ENCODE data around the gene AP2S1.
"Not testable (repeated sequence)": the region's sequence is repeated elsewhere in the genome, so short reads cannot be mapped to it uniquely, and the experiment has no call there.

AP2S1 gene

DNA sequence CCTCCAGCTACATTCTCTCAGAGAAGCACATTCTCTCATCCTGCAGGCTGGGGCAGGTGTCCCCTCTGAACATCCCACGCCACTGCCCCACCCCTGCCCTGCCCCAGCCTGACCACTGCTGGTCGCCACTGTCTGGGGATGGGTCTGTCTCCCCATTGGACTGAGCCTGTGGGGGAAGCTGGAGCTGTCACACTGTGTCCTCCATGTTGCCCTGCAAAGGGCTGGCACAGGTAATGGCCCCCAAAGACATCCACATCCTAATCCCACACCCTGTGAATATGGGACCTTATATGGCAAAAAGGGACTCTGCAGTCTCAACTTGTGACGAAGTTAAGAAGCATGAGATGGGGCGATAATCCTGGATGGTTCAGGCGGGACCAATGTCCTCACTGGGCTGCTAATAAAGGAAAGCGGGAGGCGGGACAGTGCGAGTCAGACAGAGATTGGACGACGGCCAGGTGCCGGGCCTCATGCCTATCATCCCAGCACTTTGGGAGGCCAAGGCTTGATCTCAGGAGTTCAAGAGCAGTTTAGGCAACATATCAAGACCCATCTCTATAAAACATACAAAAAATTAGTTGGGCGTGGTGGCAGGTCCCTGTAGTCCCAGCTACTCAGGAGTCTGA, 9.1 kb downstream of the AP2S1 start:
- no peak for DNase-seq (ENCODE audit: low read depth in 3 of 3)

DNA sequence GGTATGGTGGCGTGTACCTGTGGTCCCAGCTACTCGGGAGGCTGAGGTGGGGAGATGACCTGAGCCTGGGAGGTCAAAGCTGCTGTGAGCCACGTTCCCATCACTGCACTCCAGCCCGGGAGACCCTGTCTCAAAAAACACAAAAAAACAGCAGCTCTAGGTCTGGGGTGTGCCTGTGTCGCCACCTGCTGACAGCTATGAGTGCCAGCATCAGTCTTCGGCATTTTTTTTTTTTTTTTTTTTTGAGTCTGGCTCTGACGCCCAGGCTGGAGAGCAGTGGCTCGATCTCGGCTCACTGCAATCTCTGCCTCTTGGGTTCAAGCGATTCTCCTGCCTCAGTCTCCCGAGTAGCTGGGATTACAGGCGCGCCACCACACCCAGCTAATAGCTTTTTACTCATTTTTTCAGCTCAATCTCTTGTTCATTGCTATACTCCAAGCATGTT, 10.1 kb downstream of the AP2S1 start:
- DNase-seq (ENCODE audit: low read depth in 3 of 3): peak in 1 of 3 experiments; percentile 31

DNA sequence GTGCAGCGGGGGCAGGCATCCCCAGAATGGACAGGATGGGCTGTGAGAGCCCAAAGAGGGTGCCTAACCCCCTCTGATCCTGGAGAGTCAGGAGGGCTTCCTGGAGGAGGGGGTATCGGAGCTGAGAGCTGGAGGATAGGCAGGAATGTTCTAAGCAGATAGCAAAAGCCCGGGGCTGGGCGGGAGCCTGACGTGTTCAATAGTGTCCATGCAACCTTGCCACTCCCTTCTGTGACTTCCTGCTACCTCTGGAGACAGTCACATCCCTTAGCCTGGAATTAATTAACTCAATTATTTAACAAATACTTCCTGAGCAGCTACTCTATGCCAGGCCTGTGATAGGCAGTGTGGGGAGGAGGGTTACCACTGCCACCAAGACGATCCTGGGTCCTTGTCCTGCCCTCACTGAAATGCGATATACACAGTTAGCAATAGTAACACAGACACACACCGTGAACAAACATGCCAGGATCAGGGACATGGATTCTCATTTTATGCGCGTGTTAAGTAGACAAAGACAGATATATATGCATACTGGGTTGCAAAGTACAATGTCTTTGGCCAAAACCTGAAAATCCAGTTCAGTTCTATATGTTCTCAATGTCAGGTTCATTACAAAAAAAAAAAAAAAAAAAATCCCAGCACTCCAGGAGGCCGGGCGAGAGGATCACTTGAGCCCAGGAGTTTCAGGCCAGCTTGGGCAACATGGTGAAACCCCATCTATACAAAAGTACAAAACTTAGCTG, 10.7 kb downstream of the AP2S1 start:
- DNase-seq (ENCODE audit: low read depth in 3 of 3): no peak

DNA sequence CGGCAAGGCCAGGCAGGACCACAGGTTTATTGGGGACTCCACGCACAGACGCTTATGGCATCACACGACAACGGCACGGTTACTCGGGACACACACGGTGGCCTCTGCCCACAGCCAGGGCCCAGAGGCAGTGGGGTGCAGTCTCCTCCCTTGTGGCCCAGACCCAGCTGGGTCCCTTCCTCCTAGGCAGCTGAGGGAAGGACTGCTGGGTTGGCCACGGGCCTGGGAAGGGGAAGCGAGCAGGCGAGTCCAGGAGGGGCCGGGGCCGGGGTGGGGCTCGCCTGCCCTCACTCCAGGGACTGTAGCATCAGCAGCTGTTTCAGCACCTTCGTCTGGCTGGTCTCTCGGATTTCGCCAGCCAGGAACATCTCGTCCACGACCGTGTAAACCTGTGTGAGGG, 12.5 kb downstream of the AP2S1 start:
- DNase-seq (ENCODE audit: low read depth in 3 of 3): no peak

DNA sequence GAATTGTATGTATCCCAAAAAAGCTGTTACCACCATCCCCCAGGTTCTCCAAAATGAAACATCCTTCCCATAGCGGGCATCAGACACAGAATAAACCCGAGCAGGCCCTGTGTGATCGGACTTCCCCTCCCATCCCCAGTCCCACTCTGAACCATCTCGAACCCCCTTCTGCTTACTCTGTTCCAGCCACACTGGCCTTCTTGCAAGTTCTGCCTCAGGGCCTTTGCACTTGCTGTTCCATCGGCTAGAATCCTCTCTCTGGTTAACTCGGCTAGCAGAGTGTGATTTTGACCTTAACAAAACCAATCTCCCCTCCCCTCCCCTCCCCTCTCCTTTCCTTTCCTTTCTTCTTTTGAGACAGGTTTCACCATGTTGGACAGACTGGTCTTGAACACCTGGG, 15.7 kb downstream of the AP2S1 start:
- DNase-seq (ENCODE audit: low read depth in 3 of 3): no peak

DNA sequence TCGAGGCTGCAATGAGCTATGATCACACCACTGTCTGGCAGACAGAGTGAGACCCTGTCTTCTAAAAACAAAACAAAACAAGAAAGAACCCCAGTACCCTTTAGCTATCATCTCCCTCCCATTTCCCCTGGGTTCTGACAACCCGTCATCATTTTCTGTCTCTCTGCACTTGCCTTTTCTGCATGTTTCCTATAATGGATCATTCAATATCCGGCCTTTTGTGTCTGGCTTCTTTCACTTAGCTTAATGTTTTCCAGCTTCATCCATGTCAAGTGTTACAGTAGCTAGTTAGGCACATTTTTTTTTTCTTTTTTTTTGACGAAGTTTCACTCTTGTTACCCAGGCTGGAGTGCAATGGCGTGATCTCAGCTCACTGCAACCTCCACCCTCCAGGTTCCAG, 16.5 kb downstream of the AP2S1 start:
- no peak for DNase-seq (ENCODE audit: low read depth in 3 of 3)

DNA sequence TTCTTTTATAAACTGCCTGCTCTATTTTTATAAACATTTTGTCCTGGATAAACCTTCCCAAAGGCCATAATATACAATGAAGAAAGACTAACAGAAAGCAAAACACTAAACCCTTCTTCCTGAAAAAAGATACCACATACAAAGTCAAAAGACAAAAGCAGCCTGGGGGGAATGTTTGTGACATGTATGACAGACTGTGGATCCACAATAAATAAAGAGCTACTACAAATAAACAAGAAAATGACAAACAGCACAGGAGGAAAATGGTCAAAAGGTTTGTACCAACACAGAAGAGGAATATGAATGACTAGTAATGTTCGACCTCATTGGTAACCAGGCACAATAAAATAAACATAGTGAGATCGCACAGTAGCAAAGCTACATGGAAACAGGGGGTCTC, 19.8 kb downstream of the AP2S1 start:
- no peak for DNase-seq (ENCODE audit: low read depth in 3 of 3)

DNA sequence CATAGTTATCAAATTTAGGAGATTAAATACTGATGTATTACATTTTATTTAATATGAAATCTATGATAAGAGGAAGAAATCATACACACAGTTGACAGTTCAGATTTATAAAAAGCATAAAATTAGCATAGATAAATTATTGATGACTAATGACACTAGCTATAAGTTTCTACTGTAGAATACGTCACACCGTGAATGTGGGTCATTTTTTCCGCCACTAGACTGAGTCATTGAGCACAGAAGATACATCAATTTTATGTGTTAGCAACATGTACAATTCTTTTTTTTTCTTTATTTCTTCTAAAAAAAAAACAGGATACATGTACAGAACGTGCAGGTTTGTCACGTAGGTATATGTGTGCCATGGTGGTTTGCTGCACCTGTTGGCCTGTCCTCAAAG, 22.2 kb downstream of the AP2S1 start:
- peak in 2 of 3 experiments; percentile 43 to 55 for DNase-seq (ENCODE audit: low read depth in 3 of 3)

DNA sequence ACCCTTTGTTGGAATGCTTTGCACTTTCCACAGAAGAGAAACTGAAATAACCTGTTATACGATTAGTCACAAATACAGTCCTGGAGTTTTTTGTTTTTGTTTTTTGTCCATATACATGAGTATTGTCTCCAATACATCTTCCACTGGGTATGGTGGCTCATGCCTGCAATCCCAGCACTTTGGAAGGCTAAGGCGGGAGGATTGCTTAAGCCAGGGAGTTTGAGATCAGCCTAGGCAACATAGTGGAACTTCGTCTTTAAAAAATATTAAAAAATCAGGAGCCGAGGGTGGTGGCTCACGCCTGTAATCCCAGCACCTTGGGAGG, 25.0 kb downstream of the AP2S1 start:
- no peak for DNase-seq (ENCODE audit: low read depth in 3 of 3)

DNA sequence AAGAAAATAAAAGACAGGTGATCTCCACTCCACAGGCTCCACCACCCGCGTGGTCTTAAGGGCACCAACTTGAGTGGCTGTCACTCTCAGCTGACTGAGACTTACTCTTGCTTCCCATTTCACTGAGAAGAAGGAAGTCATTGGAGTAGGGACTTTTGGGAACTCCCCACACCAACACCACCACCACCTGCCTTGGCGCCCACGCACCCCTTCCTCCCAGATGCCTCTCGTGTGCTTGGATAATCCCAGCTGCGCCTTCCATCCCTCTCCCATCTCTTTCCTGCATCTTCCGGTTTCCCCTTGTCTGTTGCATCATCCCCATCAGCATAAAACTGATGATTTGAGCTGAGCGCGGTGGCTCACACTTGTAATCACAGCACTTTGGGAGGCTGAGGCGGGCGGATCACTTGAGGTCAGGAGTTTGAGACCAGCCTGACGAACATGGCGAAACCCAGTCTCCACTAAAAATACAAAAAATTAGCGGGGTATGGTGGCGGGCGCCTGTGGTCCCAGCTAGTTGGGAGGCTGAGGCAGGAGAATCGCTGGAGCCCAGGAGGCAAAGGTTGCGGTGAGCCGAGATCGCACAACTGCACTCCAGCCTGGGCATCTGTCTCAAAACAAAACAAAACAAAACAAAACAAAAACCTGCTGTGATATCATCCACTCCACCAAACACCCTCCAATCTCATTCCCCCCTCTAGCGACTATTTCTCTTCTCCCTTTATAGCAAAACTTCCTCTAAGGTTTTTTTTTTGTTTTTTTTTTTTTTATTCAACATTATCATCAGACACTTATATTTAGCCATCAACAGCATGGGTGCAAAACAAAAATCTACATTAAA, 25.5 kb downstream of the AP2S1 start:
- DNase-seq (ENCODE audit: low read depth in 3 of 3): no peak

DNA sequence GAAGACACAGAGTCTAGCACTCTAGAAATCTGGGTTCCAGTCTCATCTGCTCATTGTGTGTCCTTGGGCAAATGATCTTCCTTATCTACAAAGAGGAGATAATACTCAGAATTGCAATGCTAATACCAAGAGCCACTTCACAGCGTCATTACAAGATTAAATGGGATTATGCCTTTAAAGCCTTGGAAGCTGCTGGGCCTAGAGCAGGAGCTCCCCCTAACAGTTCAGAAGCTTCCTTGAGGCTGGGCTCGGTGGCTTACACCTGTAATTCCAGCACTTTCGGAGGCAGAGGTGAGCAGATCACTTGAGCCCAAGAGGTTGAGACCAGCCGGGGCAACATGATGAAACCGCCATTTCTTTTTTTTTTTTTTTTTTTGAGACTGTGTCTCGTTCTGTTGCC, 27.6 kb downstream of the AP2S1 start:
- DNase-seq (ENCODE audit: low read depth in 3 of 3): no peak

DNA sequence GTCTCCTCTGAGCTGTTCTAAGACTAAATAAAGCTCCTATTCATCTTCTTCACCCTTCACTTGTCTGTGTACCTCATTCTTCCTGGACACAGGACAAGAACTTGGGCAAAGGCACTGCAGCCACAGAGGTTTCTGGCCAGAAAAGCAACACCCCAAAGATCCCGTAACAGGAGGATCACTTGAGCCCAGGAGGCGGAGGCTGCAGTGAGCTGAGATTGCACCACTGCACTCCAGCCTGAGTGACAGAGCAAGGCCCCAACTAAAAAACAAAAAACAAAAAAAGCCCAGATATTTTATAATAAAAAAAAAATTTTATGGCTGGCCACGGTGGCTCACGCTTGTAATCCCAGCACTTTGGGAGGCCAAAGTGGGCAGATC, 28.2 kb downstream of the AP2S1 start:
- not testable (repeated sequence) for DNase-seq (ENCODE audit: low read depth in 3 of 3)

DNA sequence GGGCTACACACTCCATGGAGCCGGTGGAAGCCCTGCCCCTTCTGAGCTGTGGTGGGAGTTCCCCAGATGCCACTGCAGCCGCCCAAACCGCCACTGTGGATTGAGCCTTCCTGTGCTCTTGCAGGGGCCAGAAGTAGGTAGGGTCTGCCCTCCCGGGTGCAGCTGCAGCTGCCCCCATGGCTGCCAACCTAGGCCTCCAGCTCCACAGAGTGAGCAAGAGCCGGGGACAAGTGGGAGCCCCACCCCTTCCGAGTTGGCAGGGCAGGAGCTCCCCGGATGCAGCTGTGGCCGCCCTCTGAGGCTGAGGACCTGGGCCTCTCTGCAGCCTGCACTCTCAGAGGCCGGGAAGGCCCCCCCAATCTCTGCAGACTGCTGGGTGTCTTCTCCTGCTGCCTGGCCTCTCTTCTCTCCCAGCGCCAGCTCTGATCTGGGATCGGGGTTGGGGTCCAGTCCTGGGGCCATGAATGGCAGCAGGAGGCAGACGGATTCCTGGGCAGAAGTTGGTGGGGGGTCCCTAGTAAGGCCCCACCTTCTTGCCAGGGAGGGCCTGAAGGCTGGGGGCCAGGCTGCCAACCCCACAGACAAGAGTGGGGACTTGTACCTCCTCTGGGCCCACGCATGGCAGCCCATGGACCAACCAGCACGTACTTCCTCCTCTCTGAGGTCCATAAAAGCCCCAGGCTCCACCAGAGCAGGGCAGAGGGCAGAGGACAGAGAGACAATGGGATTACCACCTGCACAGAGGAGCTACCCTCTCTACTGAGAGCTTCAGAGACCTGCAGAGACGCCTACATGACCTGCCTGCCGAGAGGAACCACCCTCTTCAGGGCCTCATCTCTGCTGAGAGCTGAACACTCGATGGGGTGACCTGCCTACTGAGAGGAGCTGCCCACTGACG, 28.9 kb downstream of the AP2S1 start:
- peak in 1 of 3 experiments; percentile 15 for DNase-seq (ENCODE audit: low read depth in 3 of 3)

DNA sequence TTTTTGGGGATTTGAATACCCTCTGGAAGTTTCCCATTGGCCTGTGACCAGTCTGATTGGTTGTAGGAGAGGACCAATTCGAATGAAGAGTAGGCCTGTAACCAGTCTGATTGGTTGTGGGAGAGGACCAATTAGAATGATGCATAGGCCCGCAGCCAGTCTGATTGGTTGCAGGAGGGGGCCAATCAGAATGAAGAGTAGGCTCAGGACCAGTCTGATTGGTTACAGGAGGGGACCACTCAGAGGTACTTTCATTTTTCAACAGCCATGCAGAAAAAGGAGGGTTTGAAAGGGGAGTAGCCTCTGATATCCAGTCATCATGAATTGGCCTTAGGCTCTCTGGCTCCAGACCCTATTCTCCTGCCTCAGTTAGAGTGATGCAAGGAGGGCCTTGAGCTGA, 31.8 kb downstream of the AP2S1 start:
- no peak for DNase-seq (ENCODE audit: low read depth in 3 of 3)

DNA sequence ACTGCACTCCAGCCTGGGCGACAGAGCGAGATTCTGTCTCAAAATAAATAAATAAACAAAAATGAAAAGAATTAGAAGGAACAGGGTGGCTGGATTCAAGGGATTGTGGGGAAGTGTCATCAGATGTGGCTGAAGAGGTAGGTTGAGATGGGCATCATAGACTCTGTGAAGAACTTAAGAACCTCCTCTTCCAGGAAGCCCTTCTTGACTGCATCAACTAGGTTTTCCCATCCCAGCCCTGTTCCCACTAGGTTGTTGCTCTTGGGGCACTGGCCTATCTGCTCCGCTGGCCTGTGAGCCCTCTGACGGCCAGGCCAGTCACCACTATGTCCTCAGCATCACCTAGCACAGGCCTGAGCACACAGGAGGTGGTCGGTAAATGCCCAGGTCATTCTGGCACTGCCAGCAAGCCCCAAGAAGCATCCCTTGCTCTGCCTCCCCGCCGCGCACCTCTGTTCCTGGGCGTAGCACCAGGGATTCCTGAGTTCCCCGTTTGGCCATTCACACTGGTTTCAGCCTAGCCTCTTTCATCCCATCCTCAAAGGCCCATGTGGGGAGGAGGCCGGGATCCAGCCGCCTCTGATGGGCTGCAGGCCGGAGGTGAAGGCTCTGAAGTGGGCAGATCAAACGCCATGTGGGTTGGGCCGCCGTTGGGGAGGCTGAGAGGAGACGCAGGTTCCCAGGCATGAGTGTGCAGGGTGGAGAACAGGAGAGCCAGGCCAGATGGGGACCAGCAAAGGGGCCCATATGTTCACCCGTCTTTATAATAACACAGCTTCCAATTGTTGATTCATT, 34.6 kb downstream of the AP2S1 start:
- no peak for DNase-seq (ENCODE audit: low read depth in 3 of 3)

DNA sequence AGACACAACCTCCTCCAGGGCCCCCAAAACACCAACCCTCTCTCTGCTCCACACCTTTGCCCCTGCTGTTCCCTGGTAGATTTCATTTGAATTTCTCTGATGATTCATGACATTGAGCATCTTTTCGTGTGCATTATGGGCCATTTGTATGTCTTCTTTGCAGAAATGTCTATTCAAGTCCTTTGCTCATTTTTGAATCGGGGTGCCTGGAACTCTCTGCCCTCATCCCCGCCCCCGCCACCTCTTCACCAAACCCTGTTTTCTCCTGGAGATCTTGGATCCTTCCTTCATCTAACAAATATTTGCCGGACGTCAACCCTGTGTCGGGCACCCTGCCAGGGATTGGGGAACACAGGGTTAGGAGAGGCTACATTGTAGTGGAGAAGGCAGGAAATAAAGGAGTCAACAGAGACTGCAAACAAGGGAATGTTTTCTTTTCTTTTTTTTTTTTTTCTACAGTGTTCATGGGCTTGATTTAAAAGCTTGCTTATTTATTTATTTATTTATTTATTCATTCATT, 36.7 kb downstream of the AP2S1 start:
- no peak for DNase-seq (ENCODE audit: low read depth in 3 of 3)

DNA sequence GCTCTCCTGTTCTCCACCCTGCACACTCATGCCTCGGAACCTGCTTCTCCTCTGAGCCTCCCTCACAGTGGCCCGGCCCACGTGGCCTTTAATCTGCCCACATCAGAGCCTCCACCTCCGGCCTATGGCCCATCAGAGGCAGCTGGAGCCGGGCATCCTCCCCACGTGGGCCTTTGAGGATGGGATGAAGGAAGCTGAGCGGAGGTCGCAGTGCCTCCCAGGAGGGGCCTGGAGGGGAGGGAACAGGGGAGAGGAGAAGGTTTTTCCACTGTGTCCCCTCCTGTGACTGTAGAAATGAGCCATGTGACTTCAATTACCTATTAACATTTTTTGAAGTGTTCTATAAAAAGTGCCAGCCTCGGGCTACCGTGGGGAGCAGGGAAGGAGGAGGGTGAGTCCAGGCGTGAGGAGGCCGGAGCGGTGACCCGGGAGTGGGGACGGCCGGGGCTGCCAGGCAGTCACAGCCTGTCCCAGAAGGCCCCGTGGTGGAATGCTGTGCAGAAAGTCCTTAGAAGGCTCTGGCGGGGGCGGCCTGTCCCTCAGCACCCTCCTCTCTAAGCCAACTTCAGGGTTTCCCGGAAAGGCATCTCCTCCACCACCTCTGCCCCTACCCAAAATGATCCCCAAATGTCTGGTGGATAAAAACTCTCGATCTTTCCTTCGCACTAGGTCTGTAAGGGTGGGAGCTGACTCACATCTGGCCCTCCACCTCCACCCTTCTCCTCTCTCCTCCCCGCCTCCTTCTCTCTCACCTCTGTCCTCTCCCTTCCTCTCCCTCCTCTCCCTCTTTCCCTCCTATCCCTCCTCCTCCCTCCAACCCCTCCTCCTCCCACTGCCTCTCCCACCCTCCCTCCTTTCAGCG, 37.4 kb downstream of the AP2S1 start:
- DNase-seq (ENCODE audit: low read depth in 3 of 3): no peak

DNA sequence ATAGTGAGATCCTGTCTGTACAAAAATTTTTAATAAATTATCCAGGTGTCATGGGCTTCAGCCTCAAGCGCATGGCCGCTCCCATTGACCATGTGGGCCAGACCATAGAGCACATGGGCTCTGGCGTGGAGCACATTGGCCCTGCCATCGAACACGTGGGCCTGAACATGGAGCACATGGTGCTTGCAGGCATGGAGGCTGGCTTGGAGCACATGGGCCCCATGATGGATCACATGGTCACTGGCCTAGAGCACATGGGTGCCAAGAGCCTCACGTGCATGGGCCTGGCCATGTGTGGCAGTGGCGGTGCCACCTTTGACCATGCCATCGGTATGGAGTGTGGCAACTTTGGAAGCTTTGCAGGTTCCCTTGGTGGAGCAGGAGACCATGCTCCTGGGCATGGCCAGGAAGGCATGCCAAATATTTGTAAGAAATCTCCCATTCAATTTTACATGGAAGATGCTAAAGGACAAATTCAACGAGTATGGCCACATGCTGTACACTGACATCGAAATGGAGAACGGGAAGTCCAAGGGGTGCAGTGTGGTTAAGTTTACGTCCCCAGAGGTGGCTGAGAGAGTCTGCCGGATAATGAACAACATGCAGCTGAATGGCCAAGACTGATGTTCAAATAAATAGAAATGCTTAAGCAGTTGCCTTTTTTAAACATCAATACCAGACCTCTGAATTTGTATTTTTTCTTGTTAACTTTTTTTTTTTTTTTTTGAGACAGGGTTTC, 40.9 kb downstream of the AP2S1 start:
- no peak for DNase-seq (ENCODE audit: low read depth in 3 of 3)

DNA sequence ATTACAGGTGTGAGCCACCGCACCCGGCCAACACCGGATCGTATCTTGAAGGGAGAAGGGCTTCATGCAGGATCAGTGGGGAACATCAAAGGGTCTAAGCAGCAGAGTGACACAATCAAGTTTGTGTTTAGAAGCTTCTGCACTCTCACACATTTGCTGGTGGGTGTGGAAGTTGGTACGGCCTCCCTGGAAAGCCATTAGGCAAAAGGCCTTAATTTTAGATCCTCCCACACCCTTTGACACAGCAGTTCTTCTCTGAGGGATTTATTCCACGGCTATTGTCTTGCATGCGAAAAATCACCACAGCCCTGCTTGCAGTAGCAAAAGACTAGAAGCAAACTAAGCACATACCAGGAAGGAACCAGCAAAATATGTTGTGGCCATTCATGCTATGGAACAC, 44.0 kb downstream of the AP2S1 start:
- DNase-seq (ENCODE audit: low read depth in 3 of 3): no peak
